Measurements from ENCODE around the gene SSX2IP.
"Not testable (repeated sequence)": the region's sequence is repeated elsewhere in the genome, so short reads cannot be mapped to it uniquely, and the experiment has no call there.

SSX2IP gene

GRCh38 chr1:84643183-84643582 lies 47.1 kb downstream of the SSX2IP start:
- no peak overlapping the region for H3K27ac ChIP-seq
- no peak for TF ChIP-seq CTCF (conservative IDR thresholded peaks at IDR 0.05)

DNA sequence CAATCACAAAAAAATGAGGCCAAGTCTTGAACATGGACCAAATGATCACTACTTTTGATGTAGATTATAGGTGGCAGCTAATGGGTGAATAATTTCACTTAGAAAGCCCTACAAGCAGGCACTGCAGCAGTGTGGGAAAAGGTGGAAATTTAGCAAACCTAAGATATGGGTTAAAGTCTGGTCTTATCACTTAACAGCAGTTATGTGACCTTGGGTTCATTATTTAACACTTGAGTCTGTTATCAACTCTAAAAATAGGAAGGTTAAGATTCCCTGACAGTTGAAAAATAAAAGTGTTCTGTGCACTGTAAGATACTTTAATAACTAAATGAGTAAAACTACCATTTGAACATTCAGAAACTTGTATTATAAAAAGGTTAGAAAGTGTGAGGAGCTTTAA lies 47.5 kb downstream of the SSX2IP start:
- no peak for TF ChIP-seq CTCF (conservative IDR thresholded peaks at IDR 0.05)
- H3K27ac ChIP-seq = no peak overlapping the region

DNA sequence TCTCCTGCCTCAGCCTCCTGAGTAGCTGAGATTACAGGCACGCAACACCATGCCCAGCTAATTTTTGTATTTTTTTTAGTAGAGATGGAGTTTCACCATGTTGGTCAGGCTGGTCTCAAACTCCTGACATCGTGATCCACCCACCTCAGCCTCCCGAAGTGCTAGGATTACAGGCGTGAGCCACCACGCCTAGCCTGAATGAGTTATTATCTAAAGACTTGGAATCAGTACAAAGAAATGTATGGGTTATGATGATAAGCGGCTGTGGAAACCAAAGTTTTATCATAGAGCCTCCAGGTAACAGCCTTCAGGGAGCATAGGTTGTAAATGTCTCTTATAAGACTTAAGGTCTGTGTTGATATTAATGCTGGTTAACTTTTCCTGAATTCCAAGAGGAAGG lies 50.5 kb downstream of the SSX2IP start:
- not testable (repeated sequence) for H3K27ac ChIP-seq

GRCh38 chr1:84635429-84635828 lies 54.8 kb downstream of the SSX2IP start:
- TF ChIP-seq CTCF (conservative IDR thresholded peaks at IDR 0.05) = no peak
- H3K27ac ChIP-seq = no peak overlapping the region

GRCh38 chr1:84634536-84635205 lies 55.6 kb downstream of the SSX2IP start:
- H3K27ac ChIP-seq = no peak overlapping the region
- no peak for TF ChIP-seq CTCF (conservative IDR thresholded peaks at IDR 0.05)

GRCh38 chr1:84632673-84633434 lies 57.4 kb downstream of the SSX2IP start:
- H3K27ac ChIP-seq = no peak overlapping the region
- TF ChIP-seq CTCF (conservative IDR thresholded peaks at IDR 0.05) = no peak

GRCh38 chr1:84632137-84632536 lies 58.1 kb downstream of the SSX2IP start:
- no peak overlapping the region for H3K27ac ChIP-seq
- no peak for TF ChIP-seq CTCF (conservative IDR thresholded peaks at IDR 0.05)

DNA sequence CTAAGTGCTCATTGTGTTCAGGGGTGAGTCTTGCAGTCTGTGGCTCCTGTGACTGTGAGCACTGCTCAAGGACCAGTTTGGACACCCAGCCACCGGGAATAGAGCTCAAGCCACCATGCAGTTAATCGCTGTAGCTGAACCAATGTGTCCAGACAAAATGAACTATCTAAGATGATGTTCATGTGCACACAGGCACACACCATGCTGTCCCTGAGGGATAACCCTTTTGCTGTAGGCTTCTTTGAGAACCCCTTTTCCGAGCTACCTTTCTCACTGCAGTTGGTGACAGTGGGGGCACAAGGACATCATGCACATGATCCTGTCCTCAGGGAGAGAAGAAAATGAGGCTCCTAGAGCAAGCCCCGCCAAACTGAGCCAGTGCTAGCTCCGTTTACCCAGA lies 65.4 kb downstream of the SSX2IP start:
- no peak for TF ChIP-seq CTCF (conservative IDR thresholded peaks at IDR 0.05)
- no peak overlapping the region for H3K27ac ChIP-seq

Data from VCaP (cell line).